HFF-Myc (cell line): Measurements from ENCODE around the gene C9.

Experiments
- DNase-seq: peaks from one replicate; pipeline ENCODE4 v3.0.0-alpha.2; 2011; ENCODE audit warnings: low read depth; ENCODE audit errors: extremely low read depth
- H3K4me3 ChIP-seq: replicated peaks from 2 replicates; pipeline ENCODE4 v1.5.1; 2011; ENCODE audit warnings: low read depth, mild to moderate bottlenecking, control low read depth, low read length
- CTCF ChIP-seq: IDR thresholded peaks from 2 replicates; pipeline ENCODE4 v1.5.1; 2012; ENCODE audit warnings: mild to moderate bottlenecking, low read depth, low read length, control low read depth; ENCODE audit errors: missing control alignments

The C9 gene

GRCh38 chr5:39363217-39363616 is 1.1 kb downstream of the C9 start:
- no peak for TF ChIP-seq CTCF
- H3K4me3 ChIP-seq = no peak overlapping the region

GRCh38 chr5:39362646-39363045 is 1.6 kb downstream of the C9 start:
- no peak for TF ChIP-seq CTCF

More at GRCh38 chr5:39363217-39363616, 1.1 kb downstream of the C9 start:
- no peak for DNase-seq

GRCh38 chr5:39361306-39361705 is 3.0 kb downstream of the C9 start:
- DNase-seq = no peak
- no peak for TF ChIP-seq CTCF
- H3K4me3 ChIP-seq = no peak overlapping the region

More at GRCh38 chr5:39362646-39363045, 1.6 kb downstream of the C9 start:
- no peak for DNase-seq
- H3K4me3 ChIP-seq = no peak overlapping the region

- H3K4me3 ChIP-seq = no peak overlapping the region
These were observed 3.7 kb downstream of the C9 start for GRCh38 chr5:39360471-39361111.

GRCh38 chr5:39356263-39356662 is 8.0 kb downstream of the C9 start:
- no peak overlapping the region for H3K4me3 ChIP-seq
- DNase-seq = no peak
- TF ChIP-seq CTCF = no peak

More at GRCh38 chr5:39360471-39361111, 3.7 kb downstream of the C9 start:
- no peak for DNase-seq
- TF ChIP-seq CTCF = no peak

GRCh38 chr5:39355324-39355723 is 9.0 kb downstream of the C9 start:
- TF ChIP-seq CTCF = no peak
- DNase-seq = no peak
- no peak overlapping the region for H3K4me3 ChIP-seq

GRCh38 chr5:39353717-39354399 is 10.4 kb downstream of the C9 start:
- H3K4me3 ChIP-seq = no peak overlapping the region
- TF ChIP-seq CTCF = no peak
- DNase-seq = no peak
